ENCODE results near the gene CST4.
"Not testable (repeated sequence)": the region's sequence is repeated elsewhere in the genome, so short reads cannot be mapped to it uniquely, and the experiment has no call there.

Gene CST4

GRCh38 chr20:23686046-23686750 is 2.6 kb downstream of the CST4 start:
- no peak for DNase-seq

- DNase-seq = not testable (repeated sequence)
Observed at GRCh38 chr20:23685529-23685896, 3.3 kb downstream of the CST4 start.

DNA sequence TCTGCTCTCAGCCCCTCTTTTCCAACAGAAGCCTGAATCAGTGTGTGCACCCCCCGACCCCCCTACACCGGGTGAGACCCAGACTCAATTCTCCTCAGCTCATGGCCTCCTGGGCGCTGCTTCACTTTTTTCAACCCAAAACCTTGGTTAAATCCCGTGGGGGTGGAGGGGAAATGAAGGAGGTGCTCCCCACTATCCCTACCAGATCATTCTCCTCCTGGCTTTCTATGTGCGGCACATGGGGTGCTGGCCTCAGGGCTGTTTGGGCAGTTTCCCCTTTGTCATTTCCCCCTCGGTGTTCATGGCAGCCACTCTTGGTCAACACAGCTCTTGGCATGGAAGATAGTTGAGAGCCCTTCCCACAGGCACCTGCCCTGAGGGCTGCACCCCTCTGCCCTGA is 4.6 kb downstream of the CST4 start:
- DNase-seq = no peak

- DNase-seq = no peak
Observed at GRCh38 chr20:23683807-23684206, 5.0 kb downstream of the CST4 start.

GRCh38 chr20:23683281-23683680 is 5.6 kb downstream of the CST4 start:
- no peak for DNase-seq

DNA sequence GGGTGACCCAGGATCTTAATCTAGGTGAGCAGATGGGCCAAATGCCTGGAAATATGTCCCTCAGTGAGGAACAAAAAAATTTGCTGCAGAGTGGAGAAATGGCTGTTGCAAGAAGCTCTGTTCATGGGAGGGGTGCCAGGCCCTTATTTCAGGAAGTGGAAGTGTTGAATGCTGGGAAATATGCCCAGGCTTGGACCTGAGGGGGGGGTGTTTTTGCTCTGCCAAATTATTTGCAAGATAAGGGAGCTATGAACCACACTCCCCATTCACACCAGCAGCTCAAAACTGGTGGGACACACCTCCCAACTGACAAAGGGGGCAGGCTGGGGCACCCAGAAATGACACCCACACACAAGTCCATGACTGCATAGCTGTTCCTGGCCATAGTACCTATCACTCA is 8.7 kb downstream of the CST4 start:
- DNase-seq = no peak

GRCh38 chr20:23679133-23680092 is 9.4 kb downstream of the CST4 start:
- no peak for DNase-seq

GRCh38 chr20:23673209-23673608 is 15.6 kb downstream of the CST4 start:
- no peak for DNase-seq

DNA sequence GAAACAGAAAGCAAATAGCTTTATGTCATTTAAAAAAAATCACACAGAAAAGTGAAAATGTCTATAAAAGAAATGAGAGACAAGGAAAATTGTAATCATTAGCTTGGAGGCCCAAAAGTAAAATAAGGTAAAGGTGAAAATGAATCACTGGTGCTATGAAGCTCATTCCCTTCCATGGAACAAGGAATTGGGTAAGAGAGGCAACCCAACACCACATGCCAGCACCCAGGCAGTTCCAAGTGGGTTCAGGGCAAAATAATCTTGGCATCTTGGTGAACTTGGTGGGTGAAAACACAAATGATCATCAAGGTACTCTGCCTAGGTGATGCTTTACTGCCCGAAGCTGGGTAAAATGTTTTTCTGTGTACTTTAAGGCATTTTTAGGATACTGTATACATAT is 16.7 kb downstream of the CST4 start:
- DNase-seq = no peak

- DNase-seq = no peak
Observed at GRCh38 chr20:23671479-23671878, 17.4 kb downstream of the CST4 start.

DNA sequence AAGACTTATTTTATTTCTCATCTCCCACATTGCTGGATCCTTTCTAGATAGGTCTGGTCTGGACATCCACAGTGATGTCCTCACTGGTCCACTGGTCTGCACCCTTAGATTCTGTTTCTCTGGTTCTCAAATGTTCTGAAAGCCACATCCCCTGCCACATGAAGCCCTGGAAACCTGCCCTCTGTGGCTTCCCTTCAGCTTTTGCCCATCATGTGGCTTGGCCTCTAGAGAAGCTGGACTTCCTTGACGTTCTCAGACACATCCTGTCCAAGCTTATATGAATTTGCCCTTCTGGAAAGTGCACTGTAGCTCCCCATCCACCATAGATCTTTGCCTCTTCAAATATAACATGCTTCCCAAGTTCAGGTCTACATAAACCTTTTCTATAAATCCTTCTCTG is 18.5 kb downstream of the CST4 start:
- DNase-seq = no peak

DNA sequence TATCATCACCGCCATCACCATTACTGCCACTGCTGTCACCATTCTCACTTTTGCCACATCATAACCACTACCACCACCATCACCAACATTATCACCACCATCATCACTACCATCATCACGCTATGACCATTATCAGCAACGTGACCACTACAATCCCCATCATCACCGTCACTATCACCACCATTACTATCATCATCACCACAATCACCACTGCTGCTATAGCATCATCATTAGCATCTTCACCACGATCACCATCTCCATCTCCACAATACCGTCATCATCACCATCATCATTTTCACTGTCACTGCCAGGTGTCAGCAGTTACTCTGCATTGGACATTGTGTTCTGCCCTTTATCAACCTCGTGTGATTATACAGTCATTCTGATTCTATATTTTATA is 19.0 kb downstream of the CST4 start:
- DNase-seq = no peak

DNA sequence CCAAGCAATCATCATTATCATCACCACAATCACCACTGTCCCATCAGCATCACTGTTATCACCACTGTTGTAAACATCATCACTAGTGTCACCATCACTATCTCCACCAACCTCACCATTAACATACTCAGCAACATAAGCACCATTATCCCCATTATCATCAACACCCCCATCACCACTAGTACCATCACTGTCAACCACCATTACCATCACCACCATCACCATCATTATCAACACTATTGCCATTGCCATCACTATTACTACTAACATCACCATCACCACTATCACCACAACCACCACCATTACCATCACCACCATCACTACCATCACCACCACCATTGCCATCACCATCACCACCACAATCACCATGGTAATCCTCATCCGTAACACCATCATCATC is 19.5 kb downstream of the CST4 start:
- no peak for DNase-seq

- no peak for DNase-seq
Observed at GRCh38 chr20:23668477-23668951, 20.3 kb downstream of the CST4 start.

GRCh38 chr20:23667666-23668065 is 21.2 kb downstream of the CST4 start:
- no peak for DNase-seq

- DNase-seq = no peak
Observed at GRCh38 chr20:23666698-23667097, 22.1 kb downstream of the CST4 start.

DNA sequence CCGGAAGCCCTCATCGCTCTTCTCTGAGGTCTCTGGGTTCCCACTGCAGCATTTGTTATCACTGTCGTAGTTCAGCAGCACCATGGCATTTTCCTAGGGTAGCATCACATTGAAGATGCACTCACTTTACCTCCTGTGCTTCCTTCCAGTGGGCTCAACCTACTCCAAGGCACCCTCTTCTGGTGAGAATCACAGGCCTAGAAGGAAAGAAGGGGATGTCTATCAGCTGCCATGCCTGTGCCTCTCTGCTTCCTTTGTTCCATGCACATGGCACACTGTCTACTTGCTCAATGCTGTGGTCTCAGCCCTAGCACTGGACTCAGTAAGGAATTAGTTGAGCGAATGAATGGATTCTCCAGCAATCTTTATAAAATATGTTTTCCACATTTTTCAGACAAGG is 22.6 kb downstream of the CST4 start:
- DNase-seq = no peak

- no peak for DNase-seq
Observed at GRCh38 chr20:23664954-23665353, 23.9 kb downstream of the CST4 start.

DNA sequence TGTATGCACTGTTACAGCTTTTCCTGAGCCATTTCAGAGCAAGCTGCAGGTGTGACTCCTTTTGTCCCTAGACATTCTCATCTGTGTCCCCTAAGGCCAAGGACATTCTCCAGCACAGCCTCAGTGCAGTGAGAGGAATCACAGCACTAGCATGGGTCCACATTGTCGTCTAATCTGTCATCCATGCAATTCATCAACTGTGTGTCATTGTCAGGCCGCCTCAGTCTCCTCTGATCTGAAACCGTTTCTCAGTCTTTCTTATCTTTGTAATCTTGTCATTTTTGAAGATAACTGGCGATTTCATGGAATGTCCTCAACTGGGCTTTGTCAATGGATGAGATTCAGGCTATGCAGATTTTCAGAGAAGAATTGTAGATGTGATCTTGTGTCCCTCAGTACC is 24.8 kb downstream of the CST4 start:
- not testable (repeated sequence) for DNase-seq

DNA sequence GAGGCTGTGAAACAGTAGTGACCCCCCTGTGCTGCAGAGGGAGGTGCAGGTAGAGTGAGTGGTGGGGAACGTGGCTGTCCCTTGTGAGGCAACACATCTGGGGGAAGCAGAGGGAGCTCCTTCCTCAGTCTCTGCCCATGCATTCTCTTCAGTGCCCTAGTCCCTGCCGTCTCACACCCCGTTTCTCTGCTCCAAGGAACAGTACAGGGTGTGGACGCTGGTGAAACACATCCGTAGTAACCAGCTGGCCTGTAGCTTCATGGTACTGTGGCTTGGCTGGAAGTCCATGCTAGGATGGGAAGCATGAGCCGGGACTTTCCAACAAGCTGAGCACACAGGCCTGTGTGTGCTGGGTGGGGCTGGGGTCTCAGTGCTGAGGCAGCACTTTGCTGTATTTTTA is 25.7 kb downstream of the CST4 start:
- no peak for DNase-seq

- DNase-seq = no peak
Observed at GRCh38 chr20:23662276-23662870, 26.5 kb downstream of the CST4 start.

GRCh38 chr20:23661002-23661429 is 27.8 kb downstream of the CST4 start:
- no peak for DNase-seq

DNA sequence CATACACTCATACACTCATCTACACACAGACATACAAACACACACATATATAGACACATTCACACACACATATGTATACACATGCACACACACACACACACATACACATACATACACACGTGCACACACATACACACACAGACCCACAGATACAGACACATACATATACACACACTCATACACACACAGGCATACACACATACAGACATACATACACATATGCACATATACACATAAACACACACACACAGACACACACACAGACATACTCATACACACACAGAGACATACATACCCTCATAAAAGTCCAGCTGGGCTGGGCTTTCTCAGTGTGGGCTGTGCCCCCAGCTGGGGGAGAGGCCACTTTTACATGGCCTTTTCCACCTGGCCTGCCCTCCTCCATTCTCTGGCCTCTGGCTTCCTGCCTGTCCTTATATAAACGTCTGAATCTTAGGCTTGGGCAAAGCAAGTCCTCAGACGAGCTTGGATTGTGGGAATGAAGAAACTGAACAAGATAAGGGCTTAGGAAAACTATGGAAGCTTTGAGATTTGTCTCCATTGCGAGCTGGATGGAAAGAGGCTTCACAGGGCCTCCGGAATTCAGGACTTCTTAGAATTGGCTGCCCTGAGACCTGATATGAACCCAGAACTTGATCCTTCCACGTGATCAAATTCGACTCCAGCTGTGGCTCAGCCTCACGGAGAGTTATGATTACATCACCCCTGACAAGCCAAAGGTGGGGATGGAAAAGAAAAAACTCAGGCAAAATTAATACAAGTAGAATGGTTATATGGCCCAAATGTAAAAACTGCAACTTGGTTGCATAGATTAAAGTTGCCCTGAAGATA is 28.6 kb downstream of the CST4 start:
- no peak for DNase-seq

All from right forelimb (tissue), 1 donor.